IMR-90 (cell line): ENCODE measurements around the gene ZSCAN5A. TPM values are rescaled to one million over a fixed set of nuclear protein-coding genes. Genes with fewer than 3 reads are reported as not detected.

Experiments used
- ATAC-seq: fragments of 200-7000 bp; cut with Tn5 transposase; 2 replicates; pipeline ENCODE4 v1.9.1; 2020; ENCODE audit warnings: low read depth, mild to moderate bottlenecking, moderate library complexity
- BruUV-seq: library from RNA; stranded (reverse); fragments of 400-500 nt; replicated peaks from 2 replicates; lab custom pipeline; 2021; lab: Mats Ljungman, UMichigan
- CTCF ChIA-PET: fragments of 300-600 bp; formaldehyde crosslinking; extraction: SDS; loops from one replicate; lab custom pipeline; 2021; ENCODE audit warnings: antibody characterized with exemption; lab: Yijun Ruan, JAX
- POLR2A ChIA-PET: fragments of 300-600 bp; sonication (Branson Sonifier 250); formaldehyde crosslinking; loops from one replicate; lab custom pipeline; 2022; ENCODE audit warnings: antibody characterized with exemption; ENCODE audit not compliant: unreplicated experiment; lab: Charles Lee
- DNase-seq: peaks from one replicate; pipeline ENCODE4 v3.0.0; 2013
- H2AFZ ChIP-seq: replicated peaks from 2 replicates; pipeline ENCODE3; 2013; ENCODE audit warnings: low read length, mild to moderate bottlenecking; ENCODE audit not compliant: poor library complexity
- H2AK5ac ChIP-seq: 2 replicates; pipeline ENCODE4 v1.6.1; 2013; ENCODE audit warnings: low read depth, low read length, inconsistent platforms
- H2AK9ac ChIP-seq: replicated peaks from 2 replicates; pipeline ENCODE3; 2013; ENCODE audit warnings: mild to moderate bottlenecking, low read depth, low read length, moderate library complexity; ENCODE audit not compliant: poor library complexity
- H2BK120ac ChIP-seq: 2 replicates; pipeline ENCODE4 v1.6.1; 2013; ENCODE audit warnings: low read depth, low read length, inconsistent platforms
- H2BK15ac ChIP-seq: 3 replicates; pipeline ENCODE4 v1.6.1; 2013; ENCODE audit warnings: low read depth, low read length, inconsistent platforms
- H2BK20ac ChIP-seq: 2 replicates; pipeline ENCODE4 v1.6.1; 2013; ENCODE audit warnings: low read depth, mild to moderate bottlenecking, inconsistent platforms, low read length, moderate library complexity
- H2BK5ac ChIP-seq: 2 replicates; pipeline ENCODE4 v1.6.1; 2013; ENCODE audit warnings: mild to moderate bottlenecking, low read depth, low read length, inconsistent platforms; ENCODE audit not compliant: poor library complexity, severe bottlenecking
- H3K14ac ChIP-seq: replicated peaks from 2 replicates; pipeline ENCODE4 v1.6.1; 2013; ENCODE audit warnings: low read depth, low read length, inconsistent platforms
- H3K18ac ChIP-seq: 2 replicates; pipeline ENCODE4 v1.6.1; 2013; ENCODE audit warnings: low read depth, low read length, control low read depth
- H3K23ac ChIP-seq: 2 replicates; pipeline ENCODE4 v1.6.1; 2013; ENCODE audit warnings: low read depth, low read length, inconsistent platforms
- H3K27ac ChIP-seq: 2 replicates; pipeline ENCODE4 v1.5.1; 2013; ENCODE audit warnings: mild to moderate bottlenecking, control low read depth, low read length; ENCODE audit not compliant: insufficient read depth
- H3K27me3 ChIP-seq: 2 replicates; pipeline ENCODE4 v1.6.1; 2013; ENCODE audit warnings: low read length; ENCODE audit not compliant: control insufficient read depth, insufficient read depth
- H3K36me3 ChIP-seq: 2 replicates; pipeline ENCODE4 v1.6.1; 2013; ENCODE audit warnings: low read length, mixed read lengths; ENCODE audit not compliant: control insufficient read depth, insufficient read depth
- H3K4ac ChIP-seq: 2 replicates; pipeline ENCODE4 v1.6.1; 2013; ENCODE audit warnings: low read depth, low read length, inconsistent platforms
- H3K4me1 ChIP-seq: 2 replicates; pipeline ENCODE4 v1.6.1; 2013; ENCODE audit warnings: low read length, mixed read lengths; ENCODE audit not compliant: control insufficient read depth, insufficient read depth
- H3K4me2 ChIP-seq: 2 replicates; pipeline ENCODE4 v1.6.1; 2013; ENCODE audit warnings: low read depth, mild to moderate bottlenecking, control low read depth, low read length, moderate library complexity
- H3K4me3 ChIP-seq: 2 replicates; pipeline ENCODE4 v1.5.1; 2013; ENCODE audit warnings: low read depth, mild to moderate bottlenecking, control low read depth, low read length, moderate library complexity; ENCODE audit not compliant: insufficient read depth
- H3K56ac ChIP-seq: 2 replicates; pipeline ENCODE4 v1.6.1; 2013; ENCODE audit warnings: low read length, inconsistent platforms; ENCODE audit not compliant: insufficient read depth; ENCODE audit errors: extremely low read depth
- H3K79me1 ChIP-seq, 2 experiments: 2 replicates each; pipeline ENCODE4 v1.6.1; 2013; ENCODE audit warnings: low read length in 2 of 2, inconsistent platforms in 1 of 2, low read depth in 1 of 2
- H3K9ac ChIP-seq: 2 replicates; pipeline ENCODE4 v1.6.1; 2013; ENCODE audit warnings: low read depth, low read length, control low read depth
- H3K9me1 ChIP-seq: 2 replicates; pipeline ENCODE4 v1.6.1; 2013; ENCODE audit warnings: low read length, inconsistent platforms; ENCODE audit not compliant: insufficient read depth
- H3K9me3 ChIP-seq: 2 replicates; pipeline ENCODE4 v1.6.1; 2013; ENCODE audit warnings: low read length; ENCODE audit not compliant: control insufficient read depth, insufficient read depth
- H4K20me1 ChIP-seq: 2 replicates; pipeline ENCODE4 v1.6.1; 2013; ENCODE audit warnings: low read length, inconsistent platforms; ENCODE audit not compliant: insufficient read depth
- H4K5ac ChIP-seq: 2 replicates; pipeline ENCODE4 v1.6.1; 2013; ENCODE audit warnings: mild to moderate bottlenecking, low read depth, low read length, control low read depth
- H4K8ac ChIP-seq, 2 experiments: 2 replicates each; pipeline ENCODE4 v1.6.1; 2013; ENCODE audit warnings: low read depth in 2 of 2, low read length in 2 of 2, control low read depth in 1 of 2, inconsistent platforms in 1 of 2
- H4K91ac ChIP-seq: 2 replicates; pipeline ENCODE4 v1.6.1; 2013; ENCODE audit warnings: low read depth, low read length, inconsistent platforms; ENCODE audit not compliant: insufficient read depth
- BHLHE40 ChIP-seq: fragments of 150-350 bp; IDR thresholded peaks from 2 replicates; pipeline ENCODE4 v1.6.1; 2016; ENCODE audit warnings: mild to moderate bottlenecking, low read depth, low read length
- CTCF ChIP-seq: conservative IDR thresholded peaks from 2 replicates; pipeline ENCODE4 v1.5.1; 2012; ENCODE audit warnings: mild to moderate bottlenecking, low read depth, low read length, improper control_type of control experiment
- MXI1 ChIP-seq: IDR thresholded peaks from 2 replicates; pipeline ENCODE4 v1.6.1; 2012; ENCODE audit warnings: low read depth, mild to moderate bottlenecking, low read length, moderate library complexity, borderline replicate concordance
- RAD21 ChIP-seq: IDR thresholded peaks from 2 replicates; pipeline ENCODE4 v1.6.1; 2012; ENCODE audit warnings: low read length, improper control_type of control experiment
- SMC3 ChIP-seq: fragments of 150-350 bp; IDR thresholded peaks from 2 replicates; pipeline ENCODE4 v1.6.1; 2016; ENCODE audit warnings: low read depth, mild to moderate bottlenecking, antibody characterized with exemption, low read length, moderate library complexity
- WGBS, 2 experiments: methylation state at CpG; one replicate each; pipeline versions ENCODE4 v1.1.5 to v1.1.7; 2013; ENCODE audit warnings: missing lambda C conversion rate in 2 of 2; ENCODE audit not compliant: insufficient read length in 1 of 2; ENCODE audit errors: extremely low coverage in 2 of 2; 5-methylcytosine and 5-hydroxymethylcytosine counted together
- dilution Hi-C: fragments of 300-500 bp; cut with HindIII; formaldehyde crosslinking; loops from one replicate; pipeline ENCODE4 v1.14.3; 2018; ENCODE audit warnings: low sequenced_read_pairs; ENCODE audit not compliant: unreplicated experiment
- in situ Hi-C: fragments of 300-500 bp; cut with MboI; formaldehyde crosslinking; loops from 3 replicates; pipeline ENCODE4 v1.14.3; 2019; ENCODE audit warnings: low sequenced_read_pairs, inconsistent platforms, mixed read lengths
- intact Hi-C: fragments of 100-400 bp; cut with micrococcal nuclease; formaldehyde crosslinking; loops from 2 replicates; pipeline ENCODE4 v1.10.0; 2022
- polyA plus RNA-seq, 3 experiments: library from polyadenylated mRNA; depleted of rRNA; stranded (reverse); fragments of >200 nt; gene quantifications; 2 replicates each; pipeline ENCODE4 v1.2.3, GENCODE V29; 2012; ENCODE audit warnings: low replicate concordance in 1 of 3
- total RNA-seq: library from RNA; depleted of rRNA; stranded (reverse); fragments of >200 nt; gene quantifications from 2 replicates; pipeline ENCODE4 v1.2.3, GENCODE V29; 2012

ZSCAN5A gene
- total and polyA plus RNA-seq, 2 of the 4 experiments (the other 2 are of a cell fraction): 4.3 to 5.0 TPM

GRCh38 chr19:56253737-56254136, 60.9 kb downstream of the ZSCAN5A start:
- H2AK5ac ChIP-seq: no peak overlapping the region
- H4K8ac ChIP-seq: no peak overlapping the region
- intact Hi-C loops: loop anchor here (1.0 to 2.0 kb wide), 3 partner anchors 80 to 177 kb away; no protein-coding TSS in a partner anchor
- H3K79me1 ChIP-seq: no peaks in the 10 kb centered on the region
- H3K9me1 ChIP-seq: no peaks in the 10 kb centered on the region
- ATAC-seq (peak; percentile 56; the same call in 1 of the 2 replicates), DNase-seq (peak; percentile 71)
- H3K27ac ChIP-seq: no peak overlapping the region
- H3K4me1 ChIP-seq: no peaks in the 10 kb centered on the region
- POLR2A ChIA-PET: no interaction called here
- no peak overlapping the region for H3K23ac ChIP-seq
- no peak overlapping the region for H4K91ac ChIP-seq
- WGBS, 2 experiments: 83% methylated on average over 1 of the region's 5 CpGs; no CpG with 5 or more reads in 1 of the 2 experiments
- dilution Hi-C loops: no loop called here
- no peaks in the 10 kb centered on the region; the same call in 1 of the 2 replicates for H3K9me3 ChIP-seq
- in situ Hi-C loops: loop anchor here (10.0 kb wide), 1 partner anchor 179 kb away; no protein-coding TSS in a partner anchor
- CTCF ChIA-PET: interaction anchor here (0.6 to 4.9 kb wide), 15 partner anchors 8 to 601 kb away, joined by 3 to 45 read pairs (median 5); no protein-coding TSS in a partner anchor
- no peak overlapping the region for H3K4ac ChIP-seq
- peak; percentile 56 for TF ChIP-seq SMC3
- TF ChIP-seq CTCF: peak; percentile 56
- no peak for TF ChIP-seq BHLHE40
- TF ChIP-seq MXI1: no peak
- TF ChIP-seq RAD21: peak; percentile 45
- no peaks in the 10 kb centered on the region for H3K36me3 ChIP-seq
- H4K20me1 ChIP-seq: no peaks in the 10 kb centered on the region
- no peaks in the 10 kb centered on the region for H3K27me3 ChIP-seq
- no peak overlapping the region for H3K56ac ChIP-seq
- no peak overlapping the region for H3K4me3 ChIP-seq
- no peak overlapping the region for H2AK9ac ChIP-seq
- no peak overlapping the region for H3K18ac ChIP-seq
- no peak overlapping the region for H3K9ac ChIP-seq
- no peak overlapping the region for H4K5ac ChIP-seq
- no peak overlapping the region for H3K4me2 ChIP-seq
- H2BK20ac ChIP-seq: no peak overlapping the region
- no TSS peak for BruUV-seq
- H2BK15ac ChIP-seq: no peak overlapping the region
- no peak overlapping the region for H2BK120ac ChIP-seq
- H3K14ac ChIP-seq: no peak overlapping the region
- H2BK5ac ChIP-seq: no peak overlapping the region
- no peak overlapping the region for H2AFZ ChIP-seq
